8988T (cell line): ENCODE measurements around the gene CCDC136.

Experiments used
- DNase-seq: peaks from one replicate; pipeline ENCODE4 v3.0.0; 2011

CCDC136 gene

GRCh38 chr7:128791121-128791971 is at the start of gene CCDC136:
Gene CCDC136 (plus strand): TSS chr7:128791968. CDS start chr7:128792412, 444 bp downstream.
- peak; percentile 75 for DNase-seq

GRCh38 chr7:128742206-128742605 is 49.6 kb upstream of the CCDC136 start:
- DNase-seq: no peak

- no peak for DNase-seq
Measured at GRCh38 chr7:128743112-128743772, 48.5 kb upstream of the CCDC136 start.

DNA sequence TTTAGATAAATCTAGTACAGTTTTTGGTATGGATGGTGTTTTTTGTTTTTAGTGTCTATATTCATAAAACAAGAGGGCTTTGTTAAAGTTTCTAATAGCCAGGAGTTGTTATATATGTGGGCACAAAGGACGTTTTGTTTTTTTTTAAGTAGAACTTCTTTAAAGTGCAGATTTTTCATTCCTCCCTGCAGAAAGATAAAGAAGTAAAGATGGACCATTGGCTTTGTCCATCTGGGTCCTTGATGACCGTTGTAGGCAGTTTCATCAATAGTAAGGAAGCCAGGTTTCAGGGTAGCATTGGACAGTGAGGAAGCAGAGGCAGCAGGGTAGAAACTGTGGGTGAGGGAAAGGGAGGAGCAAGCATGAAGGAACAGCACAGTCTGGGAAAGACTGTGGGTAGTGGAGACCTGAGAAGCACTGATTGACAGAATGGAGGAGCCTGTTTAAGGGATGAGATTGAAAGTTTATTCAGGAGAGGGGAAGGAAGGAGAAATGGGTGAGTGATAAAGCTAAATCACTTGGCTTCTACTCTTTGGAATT is 47.3 kb upstream of the CCDC136 start:
- no peak for DNase-seq

- DNase-seq: no peak
Measured at GRCh38 chr7:128745706-128746105, 46.1 kb upstream of the CCDC136 start.

DNA sequence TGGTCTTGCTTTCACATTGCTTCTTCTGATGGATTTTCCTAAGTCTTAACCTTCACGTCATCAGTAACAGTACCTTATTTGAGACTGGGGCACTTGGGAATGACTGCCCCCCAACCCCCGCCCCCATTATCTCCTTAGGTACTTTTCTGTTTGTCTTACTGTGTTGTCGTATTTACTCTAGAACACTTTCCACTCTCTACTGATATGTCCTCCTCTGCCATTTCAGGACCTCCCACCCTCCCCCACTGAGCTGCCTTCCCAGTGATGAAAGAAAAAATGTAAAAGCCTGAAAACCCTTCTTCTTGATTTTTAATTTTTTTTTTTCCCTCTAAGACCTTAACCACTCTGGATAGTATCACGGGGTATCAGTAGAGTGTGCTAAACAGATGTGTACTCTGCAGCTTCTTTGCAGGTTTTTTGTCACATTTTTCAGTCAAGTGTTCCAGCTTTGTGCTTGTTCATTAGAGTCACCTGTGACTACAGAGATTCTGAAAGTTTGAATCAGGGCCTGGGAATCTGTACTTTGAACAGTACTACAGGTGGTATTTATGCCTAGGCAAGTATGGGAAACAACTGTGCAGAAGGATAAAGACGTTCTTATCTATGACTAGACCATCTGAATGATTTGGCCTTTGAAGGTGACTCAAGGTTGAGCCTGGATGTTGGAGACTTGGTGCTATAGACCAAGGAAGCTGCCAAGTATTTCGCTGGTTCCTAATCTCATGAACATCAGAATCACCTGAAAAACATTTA is 44.3 kb upstream of the CCDC136 start:
- no peak for DNase-seq

- no peak for DNase-seq
Measured at GRCh38 chr7:128752251-128752650, 39.5 kb upstream of the CCDC136 start.

GRCh38 chr7:128755075-128755818 is 36.5 kb upstream of the CCDC136 start:
- DNase-seq: no peak

DNA sequence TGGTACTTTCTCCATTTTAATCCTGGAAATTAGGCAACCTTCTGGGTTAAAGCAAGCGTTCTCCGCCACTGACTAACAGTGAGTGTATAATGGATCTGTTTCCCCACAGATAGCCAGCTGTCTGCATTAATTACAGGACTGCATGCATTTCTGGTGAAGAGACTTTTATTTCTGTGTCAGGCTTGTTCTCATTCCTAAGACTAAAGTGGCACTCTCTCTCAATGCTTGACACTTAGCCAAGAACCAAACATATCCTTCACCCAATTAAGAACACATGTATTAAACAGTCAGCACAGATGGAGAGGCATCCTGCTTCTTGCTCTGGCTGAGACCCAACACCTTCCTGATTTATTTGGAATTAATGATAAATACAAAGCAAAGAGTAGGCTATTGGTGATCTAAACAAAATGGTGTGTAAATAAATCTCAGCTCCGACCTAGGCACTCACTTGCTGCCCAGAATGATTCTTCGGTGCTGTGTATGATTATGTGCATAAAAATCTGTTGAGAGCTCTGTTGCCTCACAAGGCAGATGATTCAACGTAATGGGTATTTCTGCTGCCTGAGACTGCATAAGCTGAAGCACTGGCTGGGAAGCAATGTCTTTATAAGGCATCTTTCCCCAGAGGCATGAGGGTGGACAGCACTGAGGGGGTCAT is 35.8 kb upstream of the CCDC136 start:
- no peak for DNase-seq

GRCh38 chr7:128757203-128757602 is 34.6 kb upstream of the CCDC136 start:
- DNase-seq: no peak

GRCh38 chr7:128758553-128758952 is 33.2 kb upstream of the CCDC136 start:
- no peak for DNase-seq

DNA sequence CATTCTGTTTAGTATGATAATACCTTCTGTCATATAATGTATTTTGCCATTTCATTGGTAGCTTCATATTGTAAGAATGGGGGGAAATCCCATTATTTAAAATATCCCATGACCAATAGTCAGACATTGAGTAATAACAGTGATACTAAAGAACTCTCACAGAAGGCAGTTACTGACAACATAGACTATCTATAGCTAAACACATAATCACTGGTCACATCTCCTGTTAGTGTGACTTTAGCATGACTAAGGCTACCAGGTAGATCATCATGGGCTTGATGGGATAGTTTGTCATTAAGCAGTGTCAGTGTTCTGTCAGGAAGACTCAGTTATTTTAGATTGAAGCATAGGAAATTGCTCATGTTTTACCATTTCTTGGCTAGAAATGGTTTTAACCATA is 32.5 kb upstream of the CCDC136 start:
- DNase-seq: no peak

DNA sequence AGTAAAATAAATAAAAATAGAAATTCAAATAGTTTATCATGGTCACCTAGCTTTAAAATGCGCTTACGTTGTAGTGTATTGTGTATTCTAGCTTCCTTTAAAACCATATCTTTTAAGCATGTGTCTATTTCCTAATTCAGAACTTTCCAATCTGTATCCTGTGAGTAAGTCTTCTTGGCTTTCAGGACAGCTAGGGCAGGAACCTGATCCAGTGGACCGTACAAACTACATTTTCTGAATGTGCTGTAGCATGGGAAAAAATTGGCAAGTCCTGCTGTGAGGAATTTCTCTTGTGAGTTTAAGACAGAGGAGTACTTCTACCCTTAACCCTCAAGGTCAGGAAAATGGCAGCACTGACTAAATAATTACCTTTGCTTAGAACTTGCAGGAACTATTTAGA is 28.2 kb upstream of the CCDC136 start:
- no peak for DNase-seq

GRCh38 chr7:128767475-128768110 is 24.2 kb upstream of the CCDC136 start:
- DNase-seq: no peak

DNA sequence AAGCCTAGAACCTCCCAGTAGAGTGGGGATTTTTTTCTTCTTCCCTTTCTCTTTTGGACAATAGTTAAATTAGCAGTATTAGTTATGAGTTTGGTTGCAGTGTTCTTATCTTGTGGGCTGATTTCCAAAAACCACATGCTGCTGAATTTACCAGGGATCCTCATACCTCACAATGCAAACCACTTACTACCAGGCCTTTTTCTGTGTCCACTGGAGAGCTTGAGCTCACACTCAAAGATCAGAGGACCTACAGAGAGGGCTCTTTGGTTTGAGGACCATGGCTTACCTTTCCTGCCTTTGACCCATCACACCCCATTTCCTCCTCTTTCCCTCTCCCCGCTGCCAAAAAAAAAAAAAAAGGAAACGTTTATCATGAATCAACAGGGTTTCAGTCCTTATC is 21.5 kb upstream of the CCDC136 start:
- DNase-seq: no peak

GRCh38 chr7:128773604-128774003 is 18.2 kb upstream of the CCDC136 start:
- DNase-seq: no peak

GRCh38 chr7:128774029-128774689 is 17.6 kb upstream of the CCDC136 start:
- DNase-seq: no peak

DNA sequence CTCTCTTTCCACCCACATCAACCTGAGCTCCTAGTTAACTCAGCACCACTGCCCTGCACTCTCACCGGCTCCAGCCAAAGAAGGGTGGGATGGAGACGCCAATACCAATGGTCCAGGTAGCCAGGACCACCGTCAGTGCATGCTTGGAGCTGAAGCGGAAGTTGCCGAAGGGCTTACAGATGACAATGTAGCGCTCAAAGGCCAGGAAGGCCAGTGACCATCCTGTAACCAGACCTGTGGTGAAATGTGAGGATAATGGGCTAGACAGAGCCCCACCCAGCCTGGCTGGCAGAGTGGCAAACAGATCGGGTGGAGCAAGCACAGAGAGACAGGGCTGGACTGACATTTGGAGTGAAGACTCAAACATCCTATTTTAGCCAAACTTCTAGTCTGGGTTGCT is 16.8 kb upstream of the CCDC136 start:
- DNase-seq: no peak

GRCh38 chr7:128775744-128776474 is 15.9 kb upstream of the CCDC136 start, which contains the start of gene OPN1SW:
Gene OPN1SW (minus strand): TSS chr7:128775794. CDS start chr7:128775781, 13 bp downstream.
- no peak for DNase-seq
